Fibroblast of skin of abdomen (primary cell): ENCODE measurements around the gene KLHL26.

Experiments
- DNase-seq: peaks from one replicate; pipeline ENCODE4 v3.0.0-alpha.2; 2013

KLHL26 gene

GRCh38 chr19:18649371-18650020, 12.7 kb downstream of the KLHL26 start:
- DNase-seq: peak; percentile 40

GRCh38 chr19:18650021-18650390, 13.2 kb downstream of the KLHL26 start:
- peak; percentile 14 for DNase-seq

- peak; percentile 34 for DNase-seq
Observed at GRCh38 chr19:18650468-18651041, 13.7 kb downstream of the KLHL26 start.

GRCh38 chr19:18651300-18651699, 14.5 kb downstream of the KLHL26 start:
- no peak for DNase-seq

GRCh38 chr19:18651733-18652132, 14.9 kb downstream of the KLHL26 start:
- DNase-seq: no peak

- DNase-seq: no peak
Observed at GRCh38 chr19:18653853-18654252, 17.0 kb downstream of the KLHL26 start.

GRCh38 chr19:18654469-18654868, 17.6 kb downstream of the KLHL26 start:
- DNase-seq: no peak

GRCh38 chr19:18655173-18655844, 18.5 kb downstream of the KLHL26 start:
- no peak for DNase-seq

- no peak for DNase-seq
Observed at GRCh38 chr19:18656337-18657086, 19.7 kb downstream of the KLHL26 start.

- peak; percentile 28 for DNase-seq
Observed at GRCh38 chr19:18657590-18658365, 20.9 kb downstream of the KLHL26 start.

- DNase-seq: no peak
Observed at GRCh38 chr19:18658366-18658855, 21.6 kb downstream of the KLHL26 start.

GRCh38 chr19:18659281-18660050, 22.6 kb downstream of the KLHL26 start:
- no peak for DNase-seq

- no peak for DNase-seq
Observed at GRCh38 chr19:18660051-18660910, 23.5 kb downstream of the KLHL26 start.

- no peak for DNase-seq
Observed at GRCh38 chr19:18660939-18661670, 24.3 kb downstream of the KLHL26 start.

GRCh38 chr19:18662972-18663732, 26.3 kb downstream of the KLHL26 start:
- no peak for DNase-seq

- DNase-seq: no peak
Observed at GRCh38 chr19:18663940-18664530, 27.2 kb downstream of the KLHL26 start.

- no peak for DNase-seq
Observed at GRCh38 chr19:18665771-18666202, 29.0 kb downstream of the KLHL26 start.

GRCh38 chr19:18666317-18666716, 29.5 kb downstream of the KLHL26 start:
- DNase-seq: no peak

- no peak for DNase-seq
Observed at GRCh38 chr19:18666784-18667183, 30.0 kb downstream of the KLHL26 start.
